HUDEP-2 (cell line): ENCODE results near the gene KRTAP13-1.

Experiments used
- DNase-seq, 76 experiments: peaks; one replicate each; lab custom pipeline; 2025; ENCODE audit not compliant: unreplicated experiment in 76 of 76; lab: John Stamatoyannopoulos, UW

The KRTAP13-1 gene, protein sequence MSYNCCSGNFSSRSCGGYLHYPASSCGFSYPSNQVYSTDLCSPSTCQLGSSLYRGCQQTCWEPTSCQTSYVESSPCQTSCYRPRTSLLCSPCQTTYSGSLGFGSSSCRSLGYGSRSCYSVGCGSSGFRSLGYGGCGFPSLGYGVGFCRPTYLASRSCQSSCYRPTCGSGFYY

DNA sequence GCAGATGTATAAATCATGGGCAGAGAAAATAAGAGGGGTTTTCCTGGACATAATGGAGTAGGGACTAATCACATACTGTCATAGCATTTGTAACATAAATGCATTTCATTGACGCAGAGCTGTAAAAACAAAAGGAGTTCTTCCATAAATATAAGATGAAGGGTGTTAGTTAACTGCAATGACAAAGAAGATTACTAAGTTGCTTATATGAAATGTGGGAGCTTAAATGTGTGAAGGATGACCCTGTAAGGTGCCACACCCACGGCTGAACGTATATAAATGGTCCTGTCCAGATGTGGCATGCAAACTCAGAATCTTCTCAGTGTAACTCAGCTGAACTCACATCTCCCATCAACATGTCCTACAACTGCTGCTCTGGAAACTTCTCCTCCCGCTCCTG lies at the start of gene KRTAP13-1:
Gene KRTAP13-1, plus strand, starts transcription at position 301 of the 400 bp plus-strand sequence. Its CDS starts 56 bp downstream, at position 357.
- no peak for DNase-seq

DNA sequence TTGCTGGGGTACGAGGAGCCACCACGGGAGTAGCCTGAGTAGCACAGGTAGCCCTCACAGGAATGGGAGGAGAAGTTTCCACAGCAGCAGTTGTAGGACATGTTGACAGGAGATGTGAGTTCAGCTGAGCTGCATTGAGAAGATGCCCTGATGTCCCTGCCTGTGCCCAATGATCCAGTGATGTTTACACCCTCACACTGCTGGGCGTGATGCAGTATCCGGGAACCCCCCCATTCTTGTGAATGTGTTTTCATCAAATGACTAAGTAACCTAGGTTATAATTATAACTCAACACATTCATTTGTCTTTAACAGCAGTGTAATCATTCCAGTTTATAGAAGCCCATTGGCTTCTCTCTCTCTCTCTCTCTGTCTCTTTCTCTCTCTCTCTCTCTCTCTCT lies 47.3 kb upstream of the KRTAP13-1 start, which contains the start of gene KRTAP23-1:
Gene KRTAP23-1, minus strand, starts transcription at position 101 of the 400 bp plus-strand sequence. Its CDS starts 0 bp downstream, at position 101.
- peak in 1 of 76 experiments; percentile 1 for DNase-seq

DNA sequence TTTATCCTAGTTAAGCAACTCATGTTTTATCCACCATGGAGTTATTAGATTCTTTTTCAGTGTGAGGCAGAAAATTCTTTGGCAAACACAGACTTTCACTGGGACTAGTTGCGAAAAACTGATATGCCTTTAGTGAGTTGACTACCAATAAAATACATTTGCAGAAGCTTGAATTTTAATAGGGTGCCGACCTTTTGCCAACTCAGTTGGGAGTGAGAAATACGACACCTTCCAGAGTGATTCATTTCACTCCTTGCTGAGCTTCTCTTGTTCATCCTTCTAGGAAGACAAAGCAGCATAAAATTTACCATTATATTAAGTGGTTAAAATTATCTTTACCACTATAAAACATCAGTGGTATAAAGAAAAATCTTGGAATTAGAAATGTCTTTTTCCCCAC lies 46.3 kb upstream of the KRTAP13-1 start:
- no peak for DNase-seq

DNA sequence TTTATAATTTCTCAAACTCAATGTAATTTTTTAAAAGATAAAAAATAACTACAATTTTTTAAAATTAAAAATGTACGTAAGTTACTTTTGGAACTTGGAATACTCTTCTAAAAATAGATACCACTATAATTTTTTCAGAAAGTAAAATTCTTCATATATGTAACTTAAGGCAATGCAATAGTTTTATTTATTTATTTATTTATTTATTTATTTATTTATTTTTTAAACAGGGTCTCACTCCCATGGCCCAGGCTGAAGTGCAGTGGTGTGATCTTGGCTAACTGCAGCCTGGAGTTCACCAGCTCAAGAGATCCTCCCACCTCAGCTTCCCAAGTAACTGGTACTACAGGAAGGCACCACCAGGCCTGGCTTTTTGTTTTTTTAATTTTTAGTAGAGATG lies 44.3 kb upstream of the KRTAP13-1 start:
- DNase-seq: no peak

DNA sequence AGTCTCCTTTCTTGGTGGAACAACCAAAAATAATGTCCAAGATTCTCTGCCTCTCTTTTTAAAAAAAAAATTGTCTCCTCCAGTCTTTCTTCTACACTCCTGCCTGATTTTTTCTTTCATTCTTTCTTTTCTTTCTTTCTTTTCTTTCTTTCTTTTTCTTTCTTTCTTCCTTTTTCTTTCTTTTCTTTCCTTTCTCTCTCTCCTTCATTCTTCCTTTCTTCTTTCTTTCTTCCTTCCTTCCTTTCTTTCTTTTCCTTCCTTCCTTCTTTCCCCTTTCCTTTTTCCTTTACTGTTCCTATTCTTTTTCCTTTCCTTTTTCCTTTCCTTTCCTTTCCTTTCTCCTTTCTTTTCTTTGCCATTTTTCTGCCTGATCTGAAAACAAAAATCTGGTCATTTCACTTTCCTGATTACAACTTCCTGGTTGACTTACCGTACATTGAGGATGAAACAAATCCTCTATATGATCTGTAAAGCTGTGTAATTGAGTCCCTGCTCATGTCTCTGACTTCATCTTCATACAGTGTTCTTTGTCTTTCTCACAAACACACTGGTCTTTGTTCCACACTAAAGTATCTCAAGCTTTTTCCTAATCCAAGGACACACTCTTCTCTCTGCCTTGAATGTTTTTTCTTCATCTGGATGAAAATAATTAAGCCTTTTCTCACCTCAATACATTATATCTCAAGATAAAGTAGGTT lies 41.4 kb upstream of the KRTAP13-1 start:
- DNase-seq: no peak

DNA sequence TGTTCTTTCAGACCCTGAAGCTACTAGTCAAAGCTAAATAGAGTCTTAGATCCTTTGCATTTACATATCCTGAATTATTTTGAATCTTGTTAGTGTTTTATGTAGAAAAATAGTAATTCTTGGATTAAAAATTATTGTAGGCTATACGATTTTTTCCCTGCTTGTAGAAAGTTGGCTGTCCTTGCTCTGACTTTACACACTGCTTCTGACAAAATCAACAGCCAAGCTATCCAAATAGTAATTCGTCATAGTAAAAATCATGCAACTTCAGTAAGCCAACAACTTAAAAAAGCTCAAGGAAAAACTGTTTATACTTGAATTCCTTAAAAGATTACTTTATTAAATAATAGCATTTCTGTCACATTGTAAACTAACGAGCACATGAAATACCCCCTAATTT lies 39.9 kb upstream of the KRTAP13-1 start:
- no peak for DNase-seq

DNA sequence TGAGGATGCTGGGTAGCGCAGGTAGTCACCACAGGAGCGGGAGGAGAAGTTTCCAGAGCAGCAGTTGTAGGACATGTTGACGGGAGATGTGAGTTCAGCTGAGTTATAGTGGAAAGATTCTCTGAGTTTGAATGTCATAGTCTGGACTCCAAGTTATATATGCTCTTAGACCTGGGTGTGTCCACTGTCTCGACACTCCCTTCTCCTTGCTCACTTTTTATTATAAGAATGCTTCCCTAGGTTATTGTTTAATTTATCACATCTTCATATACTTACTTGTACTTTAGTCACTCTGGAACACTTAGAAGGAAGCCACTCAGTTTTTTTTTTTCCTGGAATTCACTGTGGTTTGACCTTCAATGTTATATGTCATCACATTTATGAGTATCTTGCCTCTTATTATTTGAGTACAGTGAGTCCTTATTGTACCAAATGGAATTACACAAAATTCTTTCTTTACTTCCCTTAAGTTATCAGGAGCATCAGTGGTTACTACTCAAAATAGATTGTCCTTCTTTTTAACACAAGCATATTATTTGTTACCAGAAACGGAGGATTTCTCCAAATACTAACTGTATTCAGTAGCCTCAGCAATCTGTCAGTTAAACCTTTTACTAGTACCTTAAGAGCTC lies 23.6 kb upstream of the KRTAP13-1 start, which contains the start of gene KRTAP13-2:
Gene KRTAP13-2, minus strand, starts transcription at position 133 of the 632 bp plus-strand sequence. Its CDS starts 58 bp downstream, at position 75.
- no peak for DNase-seq

DNA sequence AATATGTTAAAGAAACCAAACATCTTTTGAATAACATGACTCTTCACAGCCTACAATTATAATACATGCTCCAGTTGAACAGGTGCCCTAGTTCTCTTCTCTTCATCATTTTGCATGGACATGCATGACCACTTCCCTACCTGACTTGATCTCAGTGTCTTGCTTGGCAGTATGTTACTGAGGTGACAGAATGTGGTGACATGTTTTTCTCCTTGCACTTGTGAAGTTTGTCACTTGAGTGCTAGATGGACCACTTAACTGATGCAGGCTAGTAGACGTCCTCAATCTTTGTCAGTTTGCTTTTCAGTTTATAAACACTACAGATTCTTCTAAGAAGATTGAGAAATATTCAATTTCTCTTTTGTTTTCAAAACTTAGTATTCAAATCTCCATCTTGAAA lies 13.6 kb upstream of the KRTAP13-1 start:
- DNase-seq: no peak

DNA sequence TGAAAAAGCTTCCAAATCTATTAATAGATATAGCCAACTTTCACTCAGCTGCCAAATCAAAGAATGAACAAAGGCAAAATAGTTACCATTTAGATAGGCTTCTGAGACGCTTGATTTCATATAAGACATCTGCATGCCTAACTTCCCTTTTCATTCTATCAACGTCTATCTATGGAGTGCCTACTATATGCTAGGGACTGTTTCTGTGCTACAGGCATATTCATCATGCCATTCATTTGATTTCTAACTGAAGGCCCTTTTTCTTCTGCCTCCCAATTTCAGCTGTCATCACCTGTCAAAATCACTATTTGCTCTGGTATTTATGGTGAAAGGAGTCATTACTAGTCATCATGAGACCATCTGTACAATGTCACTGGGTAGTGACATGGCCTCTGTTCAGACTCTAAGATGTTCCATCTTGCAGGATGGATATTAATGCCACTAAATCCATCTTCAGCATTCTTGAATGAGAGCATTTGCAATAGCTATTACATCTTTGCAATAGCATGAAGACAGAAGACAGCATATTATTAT lies 4.3 kb upstream of the KRTAP13-1 start:
- DNase-seq: no peak

DNA sequence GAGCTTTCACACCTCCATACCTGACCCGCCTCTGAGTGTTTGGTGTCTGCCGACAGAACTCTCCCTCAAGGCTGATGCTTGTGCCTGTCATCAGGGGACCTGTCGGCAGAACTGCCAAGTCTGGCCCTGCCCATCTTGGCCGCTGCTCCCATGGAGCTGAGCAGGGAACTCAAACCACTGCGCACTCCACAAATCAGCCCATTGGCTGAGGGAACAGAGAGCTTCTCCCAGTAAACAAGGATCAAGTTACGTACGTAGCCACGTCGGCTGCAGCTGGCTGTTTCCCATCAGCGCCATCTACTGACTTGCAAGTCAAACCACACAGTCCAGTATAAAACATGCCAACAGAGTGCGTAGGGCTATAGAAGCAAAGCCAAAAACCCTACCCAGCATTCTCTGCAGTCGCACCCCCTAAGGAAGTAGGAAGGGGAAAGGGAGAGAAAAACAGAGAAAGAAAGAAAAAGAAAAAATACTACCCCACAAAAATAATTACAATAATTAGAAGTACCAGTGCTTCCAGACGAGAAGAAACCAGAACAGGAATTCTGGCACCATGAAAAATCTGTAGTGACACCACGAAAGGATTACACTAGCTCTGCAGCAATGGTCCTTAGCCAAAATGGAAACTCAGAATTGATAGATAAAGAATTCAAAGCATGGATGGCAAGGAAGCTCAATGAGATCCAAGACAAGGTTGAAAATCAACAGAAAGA lies 13.1 kb downstream of the KRTAP13-1 start:
- peak in 11 of 76 experiments; percentile 1 to 45 (median 11) for DNase-seq

DNA sequence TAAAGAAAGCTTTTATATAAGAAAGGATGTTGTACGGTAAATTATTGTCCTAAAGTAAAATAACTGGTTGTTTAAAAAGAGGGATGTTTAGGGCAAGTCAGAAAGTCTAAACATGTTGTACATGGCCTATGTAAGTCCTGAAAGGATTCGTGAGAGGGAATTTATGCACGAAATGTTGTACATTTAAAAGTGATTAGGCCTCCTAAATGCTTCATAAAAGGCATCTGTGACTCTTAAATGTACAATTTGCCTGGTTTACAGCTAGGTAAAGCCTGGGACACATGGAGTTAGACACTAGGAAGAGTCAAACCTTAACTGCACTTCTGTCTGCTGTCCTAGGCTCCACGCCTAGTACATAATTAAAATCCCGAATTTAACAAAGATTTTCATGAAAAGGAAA lies 20.2 kb downstream of the KRTAP13-1 start:
- no peak for DNase-seq

DNA sequence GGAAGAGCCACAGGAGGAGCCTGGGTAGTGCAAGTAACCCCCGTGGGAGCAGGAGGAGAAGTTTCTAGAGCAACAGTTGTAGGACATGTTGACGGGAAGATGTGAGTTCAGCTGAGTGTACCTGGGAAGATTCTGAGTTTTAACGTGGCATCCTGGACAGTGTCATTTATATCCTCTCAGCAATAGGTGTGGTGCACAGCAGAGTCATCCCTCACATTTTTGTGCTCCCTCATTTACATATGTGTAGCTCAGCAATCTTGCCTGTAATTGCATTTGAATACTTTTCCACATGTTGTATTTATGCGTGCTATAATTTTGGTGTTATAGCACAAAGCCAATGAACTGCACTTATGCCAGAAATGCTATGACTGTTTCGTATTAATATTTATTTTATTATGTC lies 30.0 kb downstream of the KRTAP13-1 start, which contains the start of gene KRTAP13-3:
Gene KRTAP13-3, minus strand, starts transcription at position 101 of the 400 bp plus-strand sequence. Its CDS starts 14 bp downstream, at position 87.
- no peak for DNase-seq

DNA sequence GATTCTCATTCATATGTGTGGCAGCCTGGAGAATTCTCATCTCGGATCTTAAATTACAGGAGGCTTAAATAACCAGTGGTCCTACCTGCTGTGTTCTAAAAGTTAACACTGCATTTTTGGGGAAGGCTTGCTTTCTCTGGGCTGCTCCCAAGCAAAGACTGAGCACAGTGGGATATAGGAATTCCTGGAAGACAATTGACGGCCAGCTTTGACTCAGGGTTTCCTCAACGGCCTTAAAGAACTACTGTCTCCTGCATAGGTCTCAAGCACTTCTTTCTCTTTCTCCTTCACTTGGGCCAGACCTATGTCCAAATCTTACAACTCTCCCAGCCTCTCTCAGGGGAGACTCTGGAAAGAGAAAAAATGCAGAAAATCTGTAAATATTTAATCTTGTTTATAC lies 30.9 kb downstream of the KRTAP13-1 start:
- DNase-seq: no peak

DNA sequence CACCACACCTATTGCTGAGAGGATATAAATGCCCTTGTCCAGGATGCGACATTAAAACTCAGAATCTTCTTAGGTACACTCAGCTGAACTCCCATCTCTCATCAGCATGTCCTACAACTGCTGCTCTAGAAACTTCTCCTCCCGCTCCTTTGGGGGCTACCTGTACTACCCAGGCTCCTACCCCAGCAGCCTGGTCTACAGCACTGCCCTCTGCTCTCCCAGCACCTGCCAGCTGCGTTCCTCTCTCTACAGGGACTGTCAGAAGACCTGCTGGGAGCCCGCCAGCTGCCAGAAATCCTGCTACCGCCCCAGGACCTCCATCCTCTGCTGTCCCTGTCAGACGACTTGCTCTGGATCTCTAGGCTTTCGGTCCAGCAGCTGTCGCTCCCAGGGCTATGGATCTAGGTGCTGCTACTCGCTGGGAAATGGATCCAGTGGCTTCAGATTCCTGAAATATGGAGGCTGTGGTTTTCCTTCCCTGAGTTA lies 34.4 kb downstream of the KRTAP13-1 start, which contains the start of gene KRTAP13-4:
Gene KRTAP13-4, plus strand, starts transcription at position 51 of the 486 bp plus-strand sequence. Its CDS starts 56 bp downstream, at position 107.
- no peak for DNase-seq

DNA sequence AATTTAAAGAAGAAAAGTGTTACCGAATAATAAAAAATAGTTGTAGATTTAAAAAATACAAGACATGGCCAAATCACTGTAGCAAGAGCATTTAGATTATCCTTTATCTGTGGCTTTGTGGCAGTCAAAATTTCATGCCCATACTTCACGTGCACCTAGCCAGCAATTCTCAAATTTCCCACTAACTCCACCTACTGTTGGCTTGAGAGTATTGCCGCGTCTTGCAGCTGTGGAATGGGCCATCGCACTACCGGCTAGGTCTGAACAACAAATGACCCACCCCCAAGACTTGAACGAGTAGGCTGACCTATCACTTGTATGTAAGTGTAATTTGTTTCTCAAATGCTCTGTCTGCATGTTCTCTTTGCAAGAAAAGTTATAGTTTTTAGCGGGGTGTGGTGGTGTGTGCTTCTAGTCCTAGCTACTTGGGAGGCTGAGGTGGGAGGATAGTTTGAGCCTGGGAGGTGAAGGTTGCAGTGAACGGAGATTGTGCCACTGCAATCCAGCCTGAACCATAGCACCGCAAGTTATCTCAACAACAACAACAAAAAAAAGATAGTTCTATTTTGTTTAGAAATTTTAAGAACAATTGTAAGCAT lies 38.3 kb downstream of the KRTAP13-1 start:
- DNase-seq: peak in 8 of 76 experiments; percentile 3 to 46 (median 24)

DNA sequence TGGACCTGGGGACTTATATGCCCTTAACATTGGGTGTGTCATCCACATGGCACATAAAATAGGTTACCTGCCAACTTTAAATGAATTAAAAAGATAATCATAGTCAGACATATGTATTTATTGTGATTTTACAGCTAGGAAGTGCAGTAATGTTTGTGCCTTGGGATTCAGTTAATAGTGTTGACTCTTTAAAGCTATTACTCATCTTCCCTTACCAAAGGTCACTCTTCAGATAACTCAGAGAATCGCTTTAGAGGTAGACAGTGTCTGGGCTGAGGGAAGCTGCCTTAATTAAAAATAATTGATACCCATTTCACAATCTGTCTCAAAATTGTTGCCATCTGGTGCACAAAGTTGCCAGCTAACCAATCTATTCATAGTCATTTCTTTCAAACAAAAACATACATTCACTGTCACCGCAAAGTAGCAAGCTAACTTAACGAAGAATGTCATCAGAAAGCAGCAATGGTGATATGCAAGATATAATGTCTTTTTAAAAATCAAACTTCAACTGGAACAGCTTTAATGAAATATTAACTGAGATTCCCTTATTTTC lies 41.3 kb downstream of the KRTAP13-1 start:
- DNase-seq: no peak

DNA sequence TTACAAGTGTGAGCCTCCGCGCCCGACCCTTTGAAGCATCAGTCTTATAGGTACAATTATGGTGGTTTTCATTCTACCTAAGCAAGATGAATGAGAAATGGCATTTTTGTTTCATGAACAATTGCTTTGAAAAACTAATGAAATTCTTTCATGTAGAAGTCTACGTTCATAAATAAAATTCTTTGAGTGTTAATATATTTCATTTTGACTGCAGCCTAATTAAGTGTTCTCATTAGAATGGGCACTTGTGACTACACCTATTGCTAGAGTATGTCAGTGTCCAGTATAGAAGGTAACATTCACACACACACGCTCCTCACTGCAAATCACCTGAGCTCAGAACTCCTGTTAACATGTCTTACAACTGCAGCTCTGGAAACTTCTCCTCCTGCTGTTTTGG lies 44.1 kb downstream of the KRTAP13-1 start, which contains the start of gene KRTAP15-1:
Gene KRTAP15-1, plus strand, starts transcription at position 301 of the 400 bp plus-strand sequence. Its CDS starts 53 bp downstream, at position 354.
- no peak for DNase-seq

DNA sequence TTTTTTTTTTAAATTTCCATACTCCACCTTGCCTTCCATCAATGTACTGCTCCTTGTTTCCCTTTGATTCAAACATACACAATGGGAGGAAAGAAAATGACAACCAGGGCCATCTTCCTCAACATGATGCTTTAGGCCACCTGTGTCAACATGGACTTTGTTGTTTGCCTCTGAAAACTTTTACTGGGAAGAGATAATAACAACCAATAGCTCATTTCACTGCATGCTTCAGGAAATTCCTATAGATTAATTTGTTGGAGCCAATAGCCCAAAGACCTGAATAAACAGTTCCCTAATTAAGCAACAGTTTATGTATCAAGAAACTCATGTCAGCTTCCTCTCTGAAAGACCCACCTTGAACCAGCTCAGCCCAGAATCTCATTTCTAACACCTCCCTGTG lies 47.4 kb downstream of the KRTAP13-1 start:
- no peak for DNase-seq

DNA sequence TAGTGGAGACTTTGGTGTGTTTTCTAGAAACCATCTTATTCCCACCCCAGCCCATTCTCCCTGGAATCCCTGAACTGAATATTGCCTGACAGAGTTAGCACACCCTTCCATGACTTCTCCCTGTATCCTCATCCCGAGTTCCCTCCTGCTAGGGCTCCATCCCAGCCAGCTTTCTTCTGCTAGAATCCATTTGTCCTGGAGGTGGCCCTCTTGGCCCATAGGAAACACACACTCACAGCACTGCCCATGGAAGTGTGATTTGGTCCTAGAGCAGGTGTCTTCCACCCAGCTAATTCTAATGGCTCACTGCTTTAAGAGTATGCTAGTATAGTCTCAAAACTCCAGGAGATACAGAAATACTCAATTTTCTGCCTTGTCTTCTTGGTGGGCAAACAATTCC lies 48.4 kb downstream of the KRTAP13-1 start:
- DNase-seq: no peak
